OCI-LY1 (cell line): ENCODE data around the gene LRCH1.
"Not testable (repeated sequence)": the region's sequence is repeated elsewhere in the genome, so short reads cannot be mapped to it uniquely, and the experiment has no call there.

Experiments
- EZH2 ChIP-seq: fragments of 200-600 bp; sonication (generic), shearing (Covaris generic); IDR thresholded peaks from 2 replicates; pipeline ENCODE4 v1.8.0; 2017; ENCODE audit warnings: borderline replicate concordance, mixed run types, mild to moderate bottlenecking, antibody characterized with exemption, low read length, moderate library complexity, mixed read lengths
- TF ChIP-seq, protein P1 (sequence below): fragments of 200-600 bp; sonication (generic), shearing (Covaris generic); IDR thresholded peaks from 2 replicates; pipeline ENCODE4 v1.5.1; 2017; ENCODE audit warnings: mild to moderate bottlenecking, antibody characterized with exemption, low read length, moderate library complexity, mixed read lengths

DNA sequence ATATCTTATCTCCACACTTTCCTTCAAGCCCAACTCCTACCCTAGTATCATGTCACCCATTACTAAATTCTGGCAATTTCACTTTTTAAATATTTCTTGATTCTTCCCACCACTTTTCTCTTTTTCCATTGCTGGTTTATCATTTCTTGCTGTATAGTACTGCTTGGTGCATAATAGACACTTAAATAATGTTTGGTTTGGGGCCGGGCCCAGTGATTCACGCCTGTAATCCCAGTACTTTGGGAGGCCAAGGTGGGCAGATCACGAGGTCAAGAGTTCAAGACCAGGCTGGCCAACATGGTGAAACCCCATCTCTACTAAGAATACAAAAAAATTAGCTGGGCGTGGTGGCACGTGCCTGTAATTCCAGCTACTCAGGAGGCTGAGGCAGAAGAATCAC, 35.2 kb upstream of the LRCH1 start:
- TF ChIP-seq EZH2 = not testable (repeated sequence)
- TF ChIP-seq, protein P1, sequence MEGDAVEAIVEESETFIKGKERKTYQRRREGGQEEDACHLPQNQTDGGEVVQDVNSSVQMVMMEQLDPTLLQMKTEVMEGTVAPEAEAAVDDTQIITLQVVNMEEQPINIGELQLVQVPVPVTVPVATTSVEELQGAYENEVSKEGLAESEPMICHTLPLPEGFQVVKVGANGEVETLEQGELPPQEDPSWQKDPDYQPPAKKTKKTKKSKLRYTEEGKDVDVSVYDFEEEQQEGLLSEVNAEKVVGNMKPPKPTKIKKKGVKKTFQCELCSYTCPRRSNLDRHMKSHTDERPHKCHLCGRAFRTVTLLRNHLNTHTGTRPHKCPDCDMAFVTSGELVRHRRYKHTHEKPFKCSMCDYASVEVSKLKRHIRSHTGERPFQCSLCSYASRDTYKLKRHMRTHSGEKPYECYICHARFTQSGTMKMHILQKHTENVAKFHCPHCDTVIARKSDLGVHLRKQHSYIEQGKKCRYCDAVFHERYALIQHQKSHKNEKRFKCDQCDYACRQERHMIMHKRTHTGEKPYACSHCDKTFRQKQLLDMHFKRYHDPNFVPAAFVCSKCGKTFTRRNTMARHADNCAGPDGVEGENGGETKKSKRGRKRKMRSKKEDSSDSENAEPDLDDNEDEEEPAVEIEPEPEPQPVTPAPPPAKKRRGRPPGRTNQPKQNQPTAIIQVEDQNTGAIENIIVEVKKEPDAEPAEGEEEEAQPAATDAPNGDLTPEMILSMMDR = not testable (repeated sequence)
